Heart left ventricle (tissue), 16 donors: Measurements from ENCODE around the gene NETO1. TPM values are rescaled to one million over a fixed set of nuclear protein-coding genes. Genes with fewer than 3 reads are reported as not detected.

Source experiments
- ATAC-seq, 4 donors: fragments of 200-7000 bp; cut with Tn5 transposase; one replicate each; pipeline ENCODE4 v1.9.1; 2020 to 2022; ENCODE audit warnings: moderate library complexity in 4 of 4, mild to moderate bottlenecking in 3 of 4, moderate number of reproducible peaks in 1 of 4
- DNase-seq, 5 donors: peaks; one replicate each; pipeline ENCODE4 v3.0.0-alpha.2; 2020
- H3K27ac ChIP-seq, 12 donors: fragments of 200-600 bp; sonication (generic) in 4 of 12; one replicate each; pipeline versions ENCODE4 v1.5.0 to v1.8.0; 2016 to 2022; ENCODE audit warnings: mild to moderate bottlenecking in 2 of 12
- H3K27me3 ChIP-seq, 9 donors: fragments of 200-600 bp; sonication (generic) in 2 of 9; one replicate each; pipeline versions ENCODE4 v1.5.1 to v1.8.0; 2016 to 2022; ENCODE audit warnings: mild to moderate bottlenecking in 3 of 9
- H3K36me3 ChIP-seq, 9 donors: fragments of 200-600 bp; sonication (generic) in 2 of 9; one replicate each; pipeline versions ENCODE4 v1.5.0 to v1.8.0; 2018 to 2022; ENCODE audit warnings: mild to moderate bottlenecking in 2 of 9
- H3K4me1 ChIP-seq, 12 donors: fragments of 200-600 bp; sonication (generic) in 4 of 12; one replicate each; pipeline versions ENCODE4 v1.5.0 to v1.8.0; 2016 to 2022; ENCODE audit warnings: mild to moderate bottlenecking in 3 of 12
- H3K4me3 ChIP-seq, 12 donors: fragments of 200-600 bp; sonication (generic) in 4 of 12; one replicate each; pipeline versions ENCODE4 v1.5.0 to v1.8.0; 2017 to 2022; ENCODE audit warnings: mild to moderate bottlenecking in 9 of 12, moderate library complexity in 4 of 12
- H3K9me3 ChIP-seq, 12 donors: fragments of 200-600 bp; sonication (generic) in 4 of 12; one replicate each; pipeline versions ENCODE4 v1.5.0 to v1.8.0; 2016 to 2022; ENCODE audit warnings: mild to moderate bottlenecking in 1 of 12
- CTCF ChIP-seq, 12 donors: fragments of 200-600 bp; sonication (generic) in 4 of 12; IDR thresholded peaks; one replicate each; pipeline versions ENCODE4 v1.5.0 to v1.8.0; 2018 to 2022; ENCODE audit warnings: antibody characterized with exemption in 12 of 12, mild to moderate bottlenecking in 5 of 12
- POLR2A ChIP-seq, 2 donors: fragments of 450-650 bp; IDR thresholded peaks; one replicate each; pipeline ENCODE4 v1.6.1; 2017; ENCODE audit warnings: antibody characterized with exemption in 2 of 2, mild to moderate bottlenecking in 2 of 2, moderate library complexity in 2 of 2
- whole genome bisulfite sequencing, 4 donors: extraction: QIAGEN DNeasy Blood & Tissue Kit in 2 of 4; methylation state at CpG; one replicate each; pipeline versions ENCODE4 v1.1.5 to v1.1.7; 2013 to 2018; 5-methylcytosine and 5-hydroxymethylcytosine counted together
- intact Hi-C, 10 donors: fragments of 100-400 bp; cut with DNase I; formaldehyde crosslinking; loops; one replicate each; pipeline versions ENCODE4 v1.11.1 to v1.14.2; 2022
- polyA plus RNA-seq, 2 donors: library from polyadenylated mRNA; stranded (reverse); fragments of 200-250 nt; gene quantifications; one replicate each; pipeline ENCODE4 v1.2.3, GENCODE V29; 2013
- total RNA-seq, 9 donors: library from RNA; depleted of rRNA in 2 of 9; stranded (reverse); fragments of >200 nt in 2 of 9; fragmentation: NEBNext Ultra II Directional in 3 of 9; extraction: Animal tissue kit (Norgen Biotek cat#: 25700) in 3 of 9; gene quantifications; one replicate each; pipeline versions ENCODE4 v1.1.0 to v1.2.4, GENCODE V29; 2016 to 2023
- donor health status: ischemic (EF 13 %, LVEDD 7.1; RV severe dilation, severe dysfunction).
- donor health status: healthy with polysubstance abuse.
- donor health status: DM: no; HTN: yes; CAD: no.
- donor health status: DM: no; HTN: no; CAD: no.
- donor health status: ischemic (EF 25% LVEDD 6.9; RV normal size, moderate dysfunction).
- donor health status: ischemic (EF 25% LVEDD 5.7; RV mildly dilated, moderate dysfunction).
- donor health status: healthy.
- donor health status: DM: yes; HTN: yes; CAD: no.
- donor health status: ischemic (EF 35%, LVEDD 5.7; RV mildly dilated, moderate dysfunction).
- donor health status: nonischemic (EF 11% LVEDD 7.7; RV severe dilation, severe dysfunction).
- donor health status: DM: yes; HTN: yes; CAD: no.
- donor health status: PGD.
- donor health status: ischemic (EF 29% LVEDD 5.4; RV normal size, mild dysfunction).
- donor health status: nonischemic (EF 23%, LVEDD 6.1; RV moderate dilation, normal function).

Gene NETO1
- total and polyA plus RNA-seq, 11 donors = 0.09 to 2.0 (median 0.39) TPM; not detected in 5

GRCh38 chr18:72903033-72903432 lies 35.2 kb upstream of the NETO1 start:
- no peak overlapping the region for H3K27ac ChIP-seq
- no peaks in the 10 kb centered on the region for H3K27me3 ChIP-seq
- 76 to 88% (median 83%) methylated on average over 2 of the region's 2 CpGs for WGBS, 4 donors
- H3K36me3 ChIP-seq = no peaks in the 10 kb centered on the region
- no peaks in the 10 kb centered on the region for H3K9me3 ChIP-seq
- no peak for DNase-seq
- TF ChIP-seq POLR2A (IDR thresholded peaks at IDR 0.05) = no peak
- no peaks in the 10 kb centered on the region for H3K4me1 ChIP-seq
- H3K4me3 ChIP-seq = no peak overlapping the region
- no peak for ATAC-seq
- intact Hi-C loops = loop anchor here in 1 of 10 donors (10.0 kb wide), 1 partner anchor 62 kb away; no protein-coding TSS in a partner anchor

DNA sequence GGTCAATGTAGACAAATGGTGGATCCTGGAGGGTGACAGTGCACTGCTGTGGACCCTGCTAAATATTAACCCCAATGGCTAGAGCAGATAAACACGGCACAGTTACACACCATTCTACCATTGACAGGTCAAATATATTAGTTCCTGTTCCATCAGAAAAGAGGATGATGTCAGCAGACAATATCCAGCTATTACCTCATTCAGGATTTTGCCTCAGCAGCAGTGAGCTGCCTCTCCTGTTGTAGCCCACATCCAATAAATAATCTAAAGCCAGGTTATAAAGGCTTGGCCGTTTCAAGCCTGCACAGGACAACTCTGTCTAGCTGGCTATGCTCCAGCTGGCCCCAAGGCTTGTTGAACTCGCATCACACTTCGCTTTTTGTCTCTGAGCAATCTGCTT lies 31.6 kb upstream of the NETO1 start:
- ATAC-seq = no peak
- TF ChIP-seq POLR2A (IDR thresholded peaks at IDR 0.05) = no peak
- TF ChIP-seq CTCF (IDR thresholded peaks at IDR 0.05) = no peak
- DNase-seq = no peak
- no peaks in the 10 kb centered on the region for H3K4me1 ChIP-seq
- no peak overlapping the region for H3K4me3 ChIP-seq
- no peaks in the 10 kb centered on the region for H3K27me3 ChIP-seq
- H3K9me3 ChIP-seq = no peaks in the 10 kb centered on the region
- H3K36me3 ChIP-seq = no peaks in the 10 kb centered on the region
- intact Hi-C loops = no loop called here
- no peak overlapping the region for H3K27ac ChIP-seq
- 60 to 71% (median 66%) methylated on average over 4 of the region's 4 CpGs for WGBS, 4 donors

- no peaks in the 10 kb centered on the region for H3K36me3 ChIP-seq
- H3K4me3 ChIP-seq = no peak overlapping the region
- WGBS, 4 donors = 62 to 70% (median 67%) methylated on average over 3 of the region's 3 CpGs
- H3K4me1 ChIP-seq = no peaks in the 10 kb centered on the region
- DNase-seq (no peak), ATAC-seq (no peak)
- no peak for TF ChIP-seq CTCF (IDR thresholded peaks at IDR 0.05)
- TF ChIP-seq POLR2A (IDR thresholded peaks at IDR 0.05) = no peak
- intact Hi-C loops = no loop called here
- H3K27ac ChIP-seq = no peak overlapping the region
- H3K9me3 ChIP-seq = no peaks in the 10 kb centered on the region
- no peaks in the 10 kb centered on the region for H3K27me3 ChIP-seq
Measured at GRCh38 chr18:72898870-72899269, 31.1 kb upstream of the NETO1 start.

DNA sequence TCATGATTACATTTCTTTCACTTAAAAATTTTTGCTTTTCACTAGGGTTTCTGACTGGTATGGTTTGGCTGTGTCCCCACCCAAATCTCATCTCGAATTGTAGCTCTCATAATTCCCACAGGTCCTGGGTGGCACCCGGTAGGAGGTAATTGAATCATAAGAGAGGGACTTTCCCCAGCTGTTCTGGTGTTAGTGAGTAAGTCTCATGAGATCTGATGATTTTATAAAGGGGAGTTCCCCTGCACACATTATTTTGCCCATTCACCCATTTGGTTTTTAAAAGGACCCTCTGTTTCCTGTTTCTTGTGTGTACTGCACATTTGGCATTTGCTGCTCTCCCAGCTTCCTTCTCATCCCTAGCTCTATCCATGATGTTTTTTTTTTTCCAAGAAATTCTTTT lies 27.8 kb upstream of the NETO1 start:
- DNase-seq (no peak), ATAC-seq (no peak)
- H3K4me3 ChIP-seq = no peak overlapping the region
- TF ChIP-seq POLR2A (IDR thresholded peaks at IDR 0.05) = no peak
- TF ChIP-seq CTCF (IDR thresholded peaks at IDR 0.05) = no peak
- H3K9me3 ChIP-seq = no peaks in the 10 kb centered on the region
- intact Hi-C loops = no loop called here
- H3K27me3 ChIP-seq = no peaks in the 10 kb centered on the region
- WGBS, 4 donors = 54 to 75% (median 64%) methylated on average over 2 of the region's 2 CpGs
- no peaks in the 10 kb centered on the region for H3K4me1 ChIP-seq
- no peaks in the 10 kb centered on the region for H3K36me3 ChIP-seq
- H3K27ac ChIP-seq = no peak overlapping the region

DNA sequence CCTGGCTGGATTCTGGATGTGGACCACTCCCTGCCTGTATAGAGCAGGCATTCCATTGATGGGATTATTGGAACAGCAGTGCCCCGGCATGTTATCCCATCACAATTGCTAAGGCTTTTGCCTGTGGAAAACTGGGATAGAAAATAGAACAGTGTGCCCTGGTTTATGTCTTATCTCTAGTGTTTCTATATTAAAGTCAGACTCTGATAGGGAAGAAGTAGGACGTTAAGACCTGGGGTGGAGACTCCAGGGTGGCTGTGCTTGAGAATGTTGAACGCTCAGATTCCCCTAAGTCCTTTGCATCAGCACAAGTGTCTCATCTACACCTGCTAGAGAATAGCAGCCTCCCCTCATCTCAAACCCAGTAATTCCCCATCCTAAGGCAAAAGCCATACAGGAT lies 10.8 kb upstream of the NETO1 start:
- WGBS, 4 donors = 39 to 49% (median 42%) methylated on average over 3 of the region's 3 CpGs
- no peaks in the 10 kb centered on the region for H3K9me3 ChIP-seq
- ATAC-seq = peak; percentile 54 to 91 (median 83)
- DNase-seq = no peak
- no peaks in the 10 kb centered on the region for H3K27me3 ChIP-seq
- peak overlapping the region in 1 of 12 donors; percentile 28 for H3K27ac ChIP-seq
- intact Hi-C loops = loop anchor here in 1 of 10 donors (10.0 kb wide), 1 partner anchor 64 kb away; no protein-coding TSS in a partner anchor
- TF ChIP-seq CTCF (IDR thresholded peaks at IDR 0.05) = no peak
- no peak for TF ChIP-seq POLR2A (IDR thresholded peaks at IDR 0.05)
- H3K36me3 ChIP-seq = no peaks in the 10 kb centered on the region
- H3K4me1 ChIP-seq = peaks cover 0 to 8% (median 0%) of the 10 kb centered on the region in 12 donors
- no peak overlapping the region for H3K4me3 ChIP-seq
